K562 (cell line): ENCODE measurements around the gene TACR2. TPM values are rescaled to one million over a fixed set of nuclear protein-coding genes. Genes with fewer than 3 reads are reported as not detected.

Experiments used
- ATAC-seq: fragments of 200-7000 bp; cut with Tn5 transposase; 3 replicates; pipeline ENCODE4 v1.9.1; 2020; ENCODE audit warnings: moderate library complexity
- BruUV-seq: library from RNA; stranded (reverse); fragments of 400-500 nt; replicated peaks from 2 replicates; lab custom pipeline; 2021; lab: Mats Ljungman, UMichigan
- CTCF ChIA-PET: fragments of 300-600 bp; formaldehyde crosslinking; extraction: SDS; loops from one replicate; lab custom pipeline; 2021; ENCODE audit warnings: low intra/inter-chr PET ratio; lab: Yijun Ruan, JAX
- POLR2A ChIA-PET: fragments of 300-600, 350-650 bp; sonication (Branson Sonifier 250); formaldehyde crosslinking; extraction: SDS; loops from one replicate; lab custom pipeline; 2021; ENCODE audit warnings: antibody characterized with exemption, inconsistent platforms; lab: Yijun Ruan, JAX
- DNase-seq, 4 experiments: peaks; one replicate each; pipeline versions ENCODE4 v3.0.0 to v3.0.0-alpha.2; 2011 to 2018; ENCODE audit warnings: low spot score in 3 of 4, mixed read lengths in 3 of 4; ENCODE audit errors: extremely low read depth in 1 of 4
- FAIRE-seq: peaks from 2 replicates; lab custom pipeline; 2011; peaks lifted over from hg19 to GRCh38; lab: Jason Lieb, UNC
- H2AFZ ChIP-seq: 2 replicates; pipeline ENCODE4 v1.6.0; 2011; ENCODE audit warnings: low read depth, low read length, control low read depth, inconsistent platforms
- H3K27ac ChIP-seq: fragments of 200-600 bp; 3 replicates; pipeline ENCODE4 v1.8.0; 2011; ENCODE audit warnings: low read depth, mild to moderate bottlenecking, control low read depth, inconsistent platforms, low read length, moderate library complexity, mixed read lengths; ENCODE audit errors: extremely low read depth
- H3K27me3 ChIP-seq, 2 experiments: fragments of 300-600 bp in 1 of 2; 2 replicates in 1 of 2; 3 replicates in 1 of 2; pipeline versions ENCODE4 v1.6.0 to v1.8.0; 2011; ENCODE audit warnings: inconsistent platforms in 2 of 2, low read length in 2 of 2, mild to moderate bottlenecking in 1 of 2, mixed read lengths in 1 of 2, moderate library complexity in 1 of 2; ENCODE audit not compliant: control insufficient read depth in 2 of 2, insufficient read depth in 2 of 2
- H3K36me3 ChIP-seq: fragments of 300-600 bp; 3 replicates; pipeline ENCODE4 v1.8.0; 2011; ENCODE audit warnings: mild to moderate bottlenecking, low read length, inconsistent platforms; ENCODE audit not compliant: control insufficient read depth, insufficient read depth
- H3K4me1 ChIP-seq, 2 experiments: fragments of 200-600 bp in 1 of 2; replicated peaks in 1 of 2; 2 replicates in 1 of 2; 3 replicates in 1 of 2; pipeline versions ENCODE4 v1.5.1 to v1.8.0; 2011; ENCODE audit warnings: inconsistent platforms in 2 of 2, low read length in 2 of 2, mild to moderate bottlenecking in 1 of 2, mixed read lengths in 1 of 2, moderate library complexity in 1 of 2; ENCODE audit not compliant: control insufficient read depth in 2 of 2, insufficient read depth in 2 of 2
- H3K4me2 ChIP-seq: 2 replicates; pipeline ENCODE4 v1.6.1; 2011; ENCODE audit warnings: low read length, control low read depth, inconsistent platforms, mixed read lengths; ENCODE audit not compliant: insufficient read depth
- H3K4me3 ChIP-seq: fragments of 200-600 bp; sonication (generic), shearing (Covaris generic); 2 replicates; pipeline ENCODE4 v1.5.1; 2016; ENCODE audit warnings: control low read depth, inconsistent platforms
- H3K79me2 ChIP-seq: fragments of 200-600 bp; 3 replicates; pipeline ENCODE4 v1.8.0; 2011; ENCODE audit warnings: low read length, inconsistent platforms; ENCODE audit not compliant: control insufficient read depth, insufficient read depth
- H3K9ac ChIP-seq, 2 experiments: 2 replicates each; pipeline versions ENCODE4 v1.6.0 to v1.6.1; 2011; ENCODE audit warnings: low read depth in 2 of 2, low read length in 2 of 2, control low read depth in 1 of 2, inconsistent platforms in 1 of 2, mild to moderate bottlenecking in 1 of 2, mixed read lengths in 1 of 2; ENCODE audit not compliant: insufficient read depth in 1 of 2
- H3K9me1 ChIP-seq: one replicate; pipeline ENCODE4 v1.6.0; 2011; ENCODE audit warnings: inconsistent platforms, mild to moderate bottlenecking, low read length, moderate library complexity; ENCODE audit not compliant: control insufficient read depth, insufficient read depth
- H3K9me3 ChIP-seq: replicated peaks from 2 replicates; pipeline ENCODE4 v1.5.1; 2011; ENCODE audit warnings: low read depth, low read length, inconsistent platforms; ENCODE audit not compliant: control insufficient read depth, insufficient read depth
- H4K20me1 ChIP-seq: replicated peaks from 2 replicates; pipeline ENCODE4 v1.6.1; 2011; ENCODE audit warnings: low read length, inconsistent platforms, mixed read lengths; ENCODE audit not compliant: control insufficient read depth, insufficient read depth
- AFF4 ChIP-seq: sonication (generic); formaldehyde crosslinking; IDR thresholded peaks from 2 replicates; pipeline ENCODE4 v1.8.0; 2023; ENCODE audit warnings: mild to moderate bottlenecking, missing genetic modification reagents
- BCLAF1 ChIP-seq, 2 experiments: fragments of 450-650 bp in 1 of 2; IDR thresholded peaks; 2 replicates each; pipeline ENCODE4 v1.6.1; 2011 to 2017; ENCODE audit warnings: low read depth in 2 of 2, antibody characterized with exemption in 1 of 2, borderline replicate concordance in 1 of 2, low read length in 1 of 2, mild to moderate bottlenecking in 1 of 2, mixed read lengths in 1 of 2; ENCODE audit not compliant: control insufficient read depth in 1 of 2
- FOXA3 ChIP-seq, 2 experiments: fragments of 450-650 bp in 1 of 2; sonication (generic) in 1 of 2; formaldehyde crosslinking; IDR thresholded peaks in 1 of 2; conservative IDR thresholded peaks in 1 of 2; 2 replicates each; pipeline versions ENCODE4 v1.4.0 to v1.8.0; 2020 to 2022; ENCODE audit warnings: mild to moderate bottlenecking in 2 of 2, missing genetic modification reagents in 1 of 2
- FOXO4 ChIP-seq: fragments of 450-650 bp; formaldehyde crosslinking; IDR thresholded peaks from 2 replicates; pipeline ENCODE4 v1.4.0; 2020; ENCODE audit warnings: mild to moderate bottlenecking, moderate library complexity
- HNRNPL ChIP-seq: fragments of 200-400 bp; formaldehyde crosslinking; IDR thresholded peaks from 2 replicates; pipeline ENCODE4 v1.6.1; 2017; ENCODE audit warnings: low read depth, mild to moderate bottlenecking, low read length
- HNRNPUL1 ChIP-seq: fragments of 200-400 bp; formaldehyde crosslinking; IDR thresholded peaks from 2 replicates; pipeline ENCODE4 v1.6.1; 2017; ENCODE audit warnings: low read length
- NKRF ChIP-seq: fragments of 450-650 bp; IDR thresholded peaks from 2 replicates; pipeline ENCODE4 v1.6.1; 2016; ENCODE audit warnings: borderline replicate concordance
- U2AF1 ChIP-seq: fragments of 200-400 bp; formaldehyde crosslinking; optimal IDR thresholded peaks from 2 replicates; pipeline ENCODE3; 2017; ENCODE audit warnings: mild to moderate bottlenecking, low read depth, low read length, moderate library complexity
- WGBS: fragments of 100-300 bp; shearing (Covaris generic); methylation state at CpG from one replicate; pipeline ENCODE4 v1.1.6; 2016; ENCODE audit warnings: low coverage, mixed read lengths; ENCODE audit not compliant: insufficient coverage; ENCODE audit errors: missing lambda C conversion rate; 5-methylcytosine and 5-hydroxymethylcytosine counted together
- in situ Hi-C: fragments of 300-500 bp; cut with MboI; formaldehyde crosslinking; loops from 4 replicates; pipeline ENCODE4 v1.15.0; 2018; ENCODE audit warnings: inconsistent platforms, mixed read lengths
- intact Hi-C: fragments of 100-400 bp; cut with micrococcal nuclease; formaldehyde crosslinking; loops from 2 replicates; pipeline ENCODE4 v1.14.2; 2022
- polyA plus RNA-seq, 8 experiments: library from polyadenylated mRNA; depleted of rRNA in 4 of 8; stranded (reverse) in 5 of 8; unstranded in 3 of 8; fragments of >200 nt; fragmentation: Nextera tagmentation in 2 of 8; fragmentation: Illumina TruSeq in 1 of 8; extraction: Ambion mirVana in 2 of 8; extraction: Trizol in 1 of 8; gene quantifications; 2 replicates each; pipeline versions ENCODE4 v1.2.1 to v1.2.3, GENCODE V29; 2011 to 2014; ENCODE audit warnings: inconsistent platforms in 1 of 8, missing spikeins in 1 of 8
- total RNA-seq, 7 experiments: library from RNA; depleted of rRNA in 6 of 7; stranded (reverse); fragments of >200 nt in 6 of 7; fragmentation: Illumina TruSeq in 2 of 7; extraction: Trizol in 2 of 7; gene quantifications; 2 replicates each; pipeline versions ENCODE4 v1.2.1 to v1.2.3, GENCODE V29; 2011 to 2021; ENCODE audit warnings: low replicate concordance in 1 of 7

Gene TACR2
- total and polyA plus RNA-seq, 9 of the 15 experiments (the other 6 are each of a cell fraction or from before 2014, with no cell fraction given) = not detected

GRCh38 chr10:69367469-69367868 lies 49.2 kb downstream of the TACR2 start (continued):
- no peak for TF ChIP-seq NKRF

- DNase-seq (no peak), ATAC-seq (no peak), FAIRE-seq (no peak)
- H3K9me3 ChIP-seq = no peaks in the 10 kb centered on the region
- H3K27me3 ChIP-seq = no peaks in the 10 kb centered on the region
- H3K4me2 ChIP-seq = no peak overlapping the region
- peaks cover 43% of the 10 kb centered on the region for H3K79me2 ChIP-seq
- CTCF ChIA-PET = no interaction called here
- peaks cover 20% of the 10 kb centered on the region for H4K20me1 ChIP-seq
- WGBS = 98% methylated on average over 5 of the region's 5 CpGs
- no peak overlapping the region for H2AFZ ChIP-seq
- H3K4me1 ChIP-seq = no peaks in the 10 kb centered on the region; a peak in 1 of 5 replicates
- POLR2A ChIA-PET = no interaction called here
- no peak overlapping the region for H3K27ac ChIP-seq
- intact Hi-C loops = no loop called here
- no TSS peak for BruUV-seq
- peak overlapping the region in 1 of 2 experiments; percentile 5; a peak in 1 of 4 replicates for H3K9ac ChIP-seq
- H3K4me3 ChIP-seq = no peak overlapping the region
- H3K9me1 ChIP-seq = peaks cover 4% of the 10 kb centered on the region
- H3K36me3 ChIP-seq = peaks cover 98% of the 10 kb centered on the region
- in situ Hi-C loops = no loop called here
- no peak for TF ChIP-seq FOXO4
- no peak for TF ChIP-seq HNRNPL
- no peak for TF ChIP-seq BCLAF1 (IDR thresholded peaks at IDR 0.05; ENCODE audit: borderline replicate concordance in 1 of 2, control insufficient read depth in 1 of 2, low read depth in 2 of 2, low read length in 1 of 2)
- no peak for TF ChIP-seq FOXA3 (CRISPR knock-in tag; conservative IDR thresholded peaks at IDR 0.05 in 1 of 2, IDR thresholded peaks at IDR 0.05 in 1 of 2)
- no peak for TF ChIP-seq HNRNPUL1
- no peak for TF ChIP-seq AFF4 (CRISPR knock-in tag)
- no peak for TF ChIP-seq U2AF1
Observed at GRCh38 chr10:69366738-69367137, 50.0 kb downstream of the TACR2 start.
